Hepatocyte (in vitro differentiated cells): Measurements from ENCODE around the gene DOCK4.

ENCODE experiments used
- EZH2 ChIP-seq: fragments of 200-600 bp; sonication (generic); IDR thresholded peaks from 2 replicates; pipeline ENCODE4 v1.6.1; 2016; ENCODE audit warnings: antibody characterized with exemption, mild to moderate bottlenecking, borderline replicate concordance
- EZH2phosphoT487 ChIP-seq: fragments of 200-600 bp; sonication (generic); IDR thresholded peaks from one replicate; pipeline ENCODE4 v1.6.1; 2018; ENCODE audit warnings: antibody characterized with exemption, mild to moderate bottlenecking, low read depth, moderate library complexity; ENCODE audit not compliant: unreplicated experiment, severe bottlenecking
- TF ChIP-seq, protein P1 (sequence below): fragments of 200-600 bp; sonication (generic); IDR thresholded peaks from 2 replicates; pipeline ENCODE4 v1.5.1; 2016; ENCODE audit warnings: antibody characterized with exemption, mild to moderate bottlenecking; ENCODE audit not compliant: poor library complexity

DNA sequence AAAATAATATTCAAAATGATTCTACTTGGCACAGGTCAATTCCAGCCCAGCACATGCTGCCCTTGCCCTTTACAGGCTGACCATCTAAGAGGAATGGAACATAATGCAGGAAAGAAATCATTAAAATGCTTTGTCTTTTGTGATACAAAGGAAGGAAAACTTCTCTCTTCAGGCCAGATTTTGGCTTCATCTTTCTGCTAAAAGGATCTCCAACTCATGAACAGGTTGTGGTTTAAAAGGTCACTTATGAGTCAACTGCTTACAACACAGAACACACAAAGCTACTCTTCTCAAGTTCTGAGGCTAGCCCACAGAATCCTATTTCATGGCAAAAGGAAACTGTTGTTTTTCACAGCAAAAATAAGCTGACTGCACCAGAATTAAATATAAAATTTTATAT, 197.1 kb downstream of the DOCK4 start:
- TF ChIP-seq, protein P1, sequence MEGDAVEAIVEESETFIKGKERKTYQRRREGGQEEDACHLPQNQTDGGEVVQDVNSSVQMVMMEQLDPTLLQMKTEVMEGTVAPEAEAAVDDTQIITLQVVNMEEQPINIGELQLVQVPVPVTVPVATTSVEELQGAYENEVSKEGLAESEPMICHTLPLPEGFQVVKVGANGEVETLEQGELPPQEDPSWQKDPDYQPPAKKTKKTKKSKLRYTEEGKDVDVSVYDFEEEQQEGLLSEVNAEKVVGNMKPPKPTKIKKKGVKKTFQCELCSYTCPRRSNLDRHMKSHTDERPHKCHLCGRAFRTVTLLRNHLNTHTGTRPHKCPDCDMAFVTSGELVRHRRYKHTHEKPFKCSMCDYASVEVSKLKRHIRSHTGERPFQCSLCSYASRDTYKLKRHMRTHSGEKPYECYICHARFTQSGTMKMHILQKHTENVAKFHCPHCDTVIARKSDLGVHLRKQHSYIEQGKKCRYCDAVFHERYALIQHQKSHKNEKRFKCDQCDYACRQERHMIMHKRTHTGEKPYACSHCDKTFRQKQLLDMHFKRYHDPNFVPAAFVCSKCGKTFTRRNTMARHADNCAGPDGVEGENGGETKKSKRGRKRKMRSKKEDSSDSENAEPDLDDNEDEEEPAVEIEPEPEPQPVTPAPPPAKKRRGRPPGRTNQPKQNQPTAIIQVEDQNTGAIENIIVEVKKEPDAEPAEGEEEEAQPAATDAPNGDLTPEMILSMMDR: no peak
- TF ChIP-seq EZH2 (no peak), EZH2phosphoT487 (no peak)
